HEK293T (cell line): ENCODE data around the gene COX6A1.
"Not testable (repeated sequence)": the region's sequence is repeated elsewhere in the genome, so short reads cannot be mapped to it uniquely, and the experiment has no call there.

Experiments
- BHLHE40 ChIP-seq: fragments of 450-650 bp; IDR thresholded peaks from 2 replicates; pipeline ENCODE4 v1.6.1; 2016; ENCODE audit warnings: mild to moderate bottlenecking, moderate library complexity, borderline replicate concordance
- CTBP1 ChIP-seq: fragments of 450-650 bp; IDR thresholded peaks from 2 replicates; pipeline ENCODE4 v1.6.1; 2016; ENCODE audit warnings: borderline replicate concordance
- FOXA1 ChIP-seq: fragments of 450-650 bp; IDR thresholded peaks from 2 replicates; pipeline ENCODE4 v1.6.1; 2016; ENCODE audit warnings: mild to moderate bottlenecking
- FOXM1 ChIP-seq: fragments of 450-650 bp; IDR thresholded peaks from 2 replicates; pipeline ENCODE4 v1.6.1; 2017; ENCODE audit warnings: mild to moderate bottlenecking, borderline replicate concordance
- HDGF ChIP-seq: fragments of 450-650 bp; IDR thresholded peaks from 2 replicates; pipeline ENCODE4 v1.6.1; 2017; ENCODE audit warnings: antibody characterized with exemption, borderline replicate concordance
- L3MBTL2 ChIP-seq: fragments of 450-650 bp; conservative IDR thresholded peaks from 2 replicates; pipeline ENCODE4 v1.6.1; 2016; ENCODE audit warnings: mild to moderate bottlenecking
- NFRKB ChIP-seq: fragments of 450-650 bp; IDR thresholded peaks from 2 replicates; pipeline ENCODE4 v1.6.1; 2016; ENCODE audit warnings: mild to moderate bottlenecking, moderate library complexity
- PKNOX1 ChIP-seq: fragments of 450-650 bp; IDR thresholded peaks from 2 replicates; pipeline ENCODE4 v1.6.1; 2016
- SP1 ChIP-seq: fragments of 450-650 bp; IDR thresholded peaks from 2 replicates; pipeline ENCODE4 v1.6.1; 2017
- TARDBP ChIP-seq: fragments of 450-650 bp; IDR thresholded peaks from 2 replicates; pipeline ENCODE4 v1.6.1; 2016
- ZNF384 ChIP-seq: fragments of 450-650 bp; IDR thresholded peaks from 2 replicates; pipeline ENCODE4 v1.6.1; 2016

- TF ChIP-seq FOXM1, SP1, TARDBP, BHLHE40, PKNOX1, FOXA1, NFRKB, ZNF384, HDGF, L3MBTL2, CTBP1: not testable (repeated sequence)
Measured at GRCh38 chr12:120452524-120452923, 14.6 kb downstream of the COX6A1 start.
